ENCODE results near the gene MARS1. TPM values are rescaled to one million over a fixed set of nuclear protein-coding genes. Genes with fewer than 3 reads are reported as not detected.

The MARS1 gene
- total RNA-seq, 4 donors from 2014 or later: 37.7 to 81.1 (median 42.0) TPM

DNA sequence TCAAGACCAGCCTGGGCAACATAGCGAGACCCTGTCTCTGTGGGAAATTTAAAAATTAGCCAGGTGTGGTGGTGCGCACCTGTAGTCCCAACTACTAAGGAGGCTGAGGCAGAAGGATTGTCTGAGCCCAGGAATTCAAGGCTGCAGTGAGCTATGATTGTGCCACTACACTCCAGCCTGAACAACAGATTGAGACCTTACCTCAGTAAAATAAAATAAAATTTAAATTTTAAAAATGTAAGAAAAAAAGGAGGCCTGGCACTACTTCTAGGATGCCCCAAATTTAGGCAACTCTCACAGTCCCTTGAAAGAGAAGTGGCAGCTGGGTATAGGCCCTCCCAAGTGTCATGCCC lies 33.7 kb upstream of the MARS1 start:
- Histone ChIP-seq H3K4me3 (no peak overlapping the region), H3K9me3 (no peaks in the 10 kb centered on the region), H3K4me1 (peaks cover 38 to 58% of the 10 kb centered on the region in 2 donors), H3K27me3 (no peaks in the 10 kb centered on the region), H3K27ac (peak overlapping the region; percentile 81 to 92 (median 82)), H3K36me3 (no peaks in the 10 kb centered on the region)
- intact Hi-C loops (cut with DNase I; ENCODE audit: low total_unique reads) (loop anchor here (5.0 to 10.0 kb wide), 3 partner anchors 37 to 241 kb away; partner anchors contain the start of gene OS9), in situ Hi-C loops (cut with MboI; ENCODE audit: low sequenced_read_pairs in 4 of 4) (loop anchor here in 1 of 4 donors (10.0 kb wide), 2 partner anchors 139 to 189 kb away; no protein-coding TSS in a partner anchor)
- TF ChIP-seq, protein P1, sequence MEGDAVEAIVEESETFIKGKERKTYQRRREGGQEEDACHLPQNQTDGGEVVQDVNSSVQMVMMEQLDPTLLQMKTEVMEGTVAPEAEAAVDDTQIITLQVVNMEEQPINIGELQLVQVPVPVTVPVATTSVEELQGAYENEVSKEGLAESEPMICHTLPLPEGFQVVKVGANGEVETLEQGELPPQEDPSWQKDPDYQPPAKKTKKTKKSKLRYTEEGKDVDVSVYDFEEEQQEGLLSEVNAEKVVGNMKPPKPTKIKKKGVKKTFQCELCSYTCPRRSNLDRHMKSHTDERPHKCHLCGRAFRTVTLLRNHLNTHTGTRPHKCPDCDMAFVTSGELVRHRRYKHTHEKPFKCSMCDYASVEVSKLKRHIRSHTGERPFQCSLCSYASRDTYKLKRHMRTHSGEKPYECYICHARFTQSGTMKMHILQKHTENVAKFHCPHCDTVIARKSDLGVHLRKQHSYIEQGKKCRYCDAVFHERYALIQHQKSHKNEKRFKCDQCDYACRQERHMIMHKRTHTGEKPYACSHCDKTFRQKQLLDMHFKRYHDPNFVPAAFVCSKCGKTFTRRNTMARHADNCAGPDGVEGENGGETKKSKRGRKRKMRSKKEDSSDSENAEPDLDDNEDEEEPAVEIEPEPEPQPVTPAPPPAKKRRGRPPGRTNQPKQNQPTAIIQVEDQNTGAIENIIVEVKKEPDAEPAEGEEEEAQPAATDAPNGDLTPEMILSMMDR (IDR thresholded peaks at IDR 0.05 in 4 of 5, conservative IDR thresholded peaks at IDR 0.05 in 1 of 5): no peak
- TF ChIP-seq POLR2A (IDR thresholded peaks at IDR 0.05): no peak
- no peak for DNase-seq
- ATAC-seq: no peak

DNA sequence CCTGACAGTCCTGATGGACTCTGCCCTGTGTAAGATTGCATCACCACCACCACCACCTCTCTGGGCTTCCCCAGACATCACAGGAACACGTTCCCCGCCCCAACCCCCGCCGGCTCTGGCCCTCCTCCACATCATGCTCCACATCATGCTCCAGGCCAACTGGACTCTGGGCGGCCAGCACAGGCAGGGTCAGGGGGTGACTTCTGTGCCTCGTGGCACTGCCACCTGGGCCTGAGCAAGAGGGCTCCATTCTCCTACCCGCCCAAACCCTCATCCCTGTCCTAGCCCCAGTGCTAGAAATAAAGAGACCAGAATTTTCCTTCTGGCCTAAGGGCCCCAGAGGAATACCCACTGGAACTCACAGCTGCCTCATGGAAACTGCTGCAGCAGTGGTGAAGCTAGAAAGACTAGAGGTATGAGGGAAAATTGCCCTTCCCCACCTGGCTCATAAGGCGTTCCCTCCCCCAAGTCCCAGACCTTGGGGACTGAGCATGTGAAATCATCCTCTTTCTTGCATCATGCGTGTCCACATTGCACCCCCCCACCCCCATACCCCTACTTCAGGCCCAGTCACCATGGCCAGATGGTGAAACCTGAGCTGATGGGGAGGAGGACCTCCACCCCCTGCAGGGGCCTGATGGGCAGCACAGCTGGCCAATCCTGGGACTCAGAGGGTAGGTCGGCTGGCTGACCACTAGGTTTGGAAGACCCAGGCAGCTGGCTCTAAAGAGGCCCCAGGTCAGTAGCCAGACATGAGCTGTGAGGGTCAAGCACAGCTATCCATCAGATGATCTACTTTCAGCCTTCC lies 33.1 kb upstream of the MARS1 start, which contains the start of gene INHBE:
Gene INHBE (plus strand): TSS at position 742 of the 808 bp plus-strand sequence. CDS start 230 bp downstream, outside the sequence.
- intact Hi-C loops (cut with DNase I; ENCODE audit: low total_unique reads): loop anchor here (5.0 to 10.0 kb wide), 4 partner anchors 37 to 240 kb away; partner anchors contain the start of gene OS9
- ATAC-seq (peak; percentile 6 to 8), DNase-seq (peak in 1 of 2 donors; percentile 81)
- peaks cover 40 to 58% of the 10 kb centered on the region in 2 donors for H3K4me1 ChIP-seq
- no peak for TF ChIP-seq POLR2A (IDR thresholded peaks at IDR 0.05)
- TF ChIP-seq, protein P1 (IDR thresholded peaks at IDR 0.05 in 4 of 5, conservative IDR thresholded peaks at IDR 0.05 in 1 of 5): no peak
- H3K9me3 ChIP-seq: no peaks in the 10 kb centered on the region
- peak within 1 kb of the TSS; percentile 81 to 92 (median 82) for H3K27ac ChIP-seq
- H3K27me3 ChIP-seq: peaks cover 0 to 1% (median 0%) of the 10 kb centered on the region in 3 donors
- H3K36me3 ChIP-seq: no peaks in the 10 kb centered on the region
- H3K4me3 ChIP-seq: peak within 1 kb of the TSS in 2 of 4 donors; percentile 5 to 14
- in situ Hi-C loops (cut with MboI; ENCODE audit: low sequenced_read_pairs in 4 of 4): loop anchor here in 2 of 4 donors (5.0 to 10.0 kb wide), 3 partner anchors 140 to 190 kb away; no protein-coding TSS in a partner anchor

DNA sequence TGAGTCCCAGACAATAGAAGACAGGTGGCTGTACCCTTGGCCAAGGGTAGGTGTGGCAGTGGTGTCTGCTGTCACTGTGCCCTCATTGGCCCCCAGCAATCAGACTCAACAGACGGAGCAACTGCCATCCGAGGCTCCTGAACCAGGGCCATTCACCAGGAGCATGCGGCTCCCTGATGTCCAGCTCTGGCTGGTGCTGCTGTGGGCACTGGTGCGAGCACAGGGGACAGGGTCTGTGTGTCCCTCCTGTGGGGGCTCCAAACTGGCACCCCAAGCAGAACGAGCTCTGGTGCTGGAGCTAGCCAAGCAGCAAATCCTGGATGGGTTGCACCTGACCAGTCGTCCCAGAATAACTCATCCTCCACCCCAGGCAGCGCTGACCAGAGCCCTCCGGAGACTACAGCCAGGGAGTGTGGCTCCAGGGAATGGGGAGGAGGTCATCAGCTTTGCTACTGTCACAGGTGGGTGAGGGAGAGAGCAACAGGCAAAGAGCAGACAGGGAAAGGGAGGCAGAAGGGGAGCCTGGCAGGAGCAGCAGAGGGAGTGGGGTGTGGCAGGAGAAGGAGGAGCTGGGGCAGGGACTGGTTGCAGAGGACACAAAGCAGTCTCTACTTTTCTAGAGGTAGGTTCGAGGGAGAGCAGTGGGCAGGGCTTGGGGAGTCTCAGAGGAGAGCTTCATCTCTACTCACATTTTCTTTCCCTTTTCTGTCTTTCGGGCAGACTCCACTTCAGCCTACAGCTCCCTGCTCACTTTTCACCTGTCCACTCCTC lies 32.3 kb upstream of the MARS1 start:
- in situ Hi-C loops (cut with MboI; ENCODE audit: low sequenced_read_pairs in 4 of 4) (loop anchor here in 2 of 4 donors (5.0 to 10.0 kb wide), 3 partner anchors 141 to 191 kb away; no protein-coding TSS in a partner anchor), intact Hi-C loops (cut with DNase I; ENCODE audit: low total_unique reads) (loop anchor here (5.0 to 10.0 kb wide), 2 partner anchors 167 to 239 kb away; partner anchors contain the start of gene OS9)
- no peaks in the 10 kb centered on the region for H3K36me3 ChIP-seq
- ATAC-seq (peak; percentile 21 to 35), DNase-seq (peak in 1 of 2 donors; percentile 79)
- peak overlapping the region; percentile 81 to 92 (median 82) for H3K27ac ChIP-seq
- TF ChIP-seq POLR2A (IDR thresholded peaks at IDR 0.05): peak; percentile 73
- TF ChIP-seq, protein P1 (IDR thresholded peaks at IDR 0.05 in 4 of 5, conservative IDR thresholded peaks at IDR 0.05 in 1 of 5): no peak
- peaks cover 0 to 7% (median 5%) of the 10 kb centered on the region in 3 donors for H3K27me3 ChIP-seq
- peaks cover 46 to 58% of the 10 kb centered on the region in 2 donors for H3K4me1 ChIP-seq
- peak overlapping the region in 2 of 4 donors; percentile 5 to 14 for H3K4me3 ChIP-seq
- no peaks in the 10 kb centered on the region for H3K9me3 ChIP-seq

DNA sequence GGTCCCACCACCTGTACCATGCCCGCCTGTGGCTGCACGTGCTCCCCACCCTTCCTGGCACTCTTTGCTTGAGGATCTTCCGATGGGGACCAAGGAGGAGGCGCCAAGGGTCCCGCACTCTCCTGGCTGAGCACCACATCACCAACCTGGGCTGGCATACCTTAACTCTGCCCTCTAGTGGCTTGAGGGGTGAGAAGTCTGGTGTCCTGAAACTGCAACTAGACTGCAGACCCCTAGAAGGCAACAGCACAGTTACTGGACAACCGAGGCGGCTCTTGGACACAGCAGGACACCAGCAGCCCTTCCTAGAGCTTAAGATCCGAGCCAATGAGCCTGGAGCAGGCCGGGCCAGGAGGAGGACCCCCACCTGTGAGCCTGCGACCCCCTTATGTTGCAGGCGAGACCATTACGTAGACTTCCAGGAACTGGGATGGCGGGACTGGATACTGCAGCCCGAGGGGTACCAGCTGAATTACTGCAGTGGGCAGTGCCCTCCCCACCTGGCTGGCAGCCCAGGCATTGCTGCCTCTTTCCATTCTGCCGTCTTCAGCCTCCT lies 31.6 kb upstream of the MARS1 start:
- Histone ChIP-seq H3K27ac (peak overlapping the region; percentile 81 to 92 (median 82)), H3K4me3 (peak overlapping the region in 1 of 4 donors; percentile 5)
- in situ Hi-C loops (cut with MboI; ENCODE audit: low sequenced_read_pairs in 4 of 4): loop anchor here in 2 of 4 donors (5.0 to 10.0 kb wide), 3 partner anchors 141 to 191 kb away; no protein-coding TSS in a partner anchor

More for the DNA sequence above, 31.6 kb upstream of the MARS1 start:
- DNase-seq (peak in 1 of 2 donors; percentile 45), ATAC-seq (no peak)
- Histone ChIP-seq H3K36me3 (no peaks in the 10 kb centered on the region), H3K4me1 (peaks cover 52 to 63% of the 10 kb centered on the region in 2 donors), H3K27me3 (peaks cover 6 to 13% (median 10%) of the 10 kb centered on the region in 3 donors), H3K9me3 (no peaks in the 10 kb centered on the region)
- TF ChIP-seq, protein P1 (IDR thresholded peaks at IDR 0.05 in 4 of 5, conservative IDR thresholded peaks at IDR 0.05 in 1 of 5): peak; percentile 29 to 55 (median 47)
- no peak for TF ChIP-seq POLR2A (IDR thresholded peaks at IDR 0.05)
- intact Hi-C loops (cut with DNase I; ENCODE audit: low total_unique reads): loop anchor here (5.0 to 10.0 kb wide), 2 partner anchors 166 to 239 kb away; partner anchors contain the start of gene OS9

Data from gastrocnemius medialis (tissue), 4 donors.